Loucy (cell line): ENCODE measurements around the gene TTC8.

Source experiments
- EZH2phosphoT487 ChIP-seq: fragments of 200-600 bp; IDR thresholded peaks from 2 replicates; pipeline ENCODE4 v1.6.1; 2018; ENCODE audit warnings: antibody characterized with exemption, mild to moderate bottlenecking, moderate library complexity, borderline replicate concordance
- TF ChIP-seq, protein P1 (sequence below): fragments of 200-600 bp; sonication (generic); conservative IDR thresholded peaks from 2 replicates; pipeline ENCODE4 v1.5.1; 2014; ENCODE audit warnings: mild to moderate bottlenecking, antibody characterized with exemption, low read length

DNA sequence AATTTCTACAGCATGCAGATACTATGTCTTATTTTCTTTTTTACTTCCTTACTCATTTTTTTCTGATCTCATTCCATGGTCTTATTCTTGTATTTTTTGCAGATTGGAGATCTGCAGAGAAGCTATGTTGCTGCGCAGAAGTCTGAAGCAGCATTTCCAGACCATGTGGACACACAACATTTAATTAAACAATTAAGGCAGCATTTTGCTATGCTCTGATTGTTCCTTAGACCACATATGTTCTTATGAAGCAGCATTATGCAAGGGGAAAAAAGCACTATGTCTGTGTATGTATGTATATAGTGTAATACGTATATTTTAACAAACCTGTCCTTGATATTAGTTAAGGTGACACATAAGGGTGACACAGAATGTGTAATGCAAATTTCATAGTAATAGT lies 52.7 kb downstream of the TTC8 start:
- TF ChIP-seq, protein P1, sequence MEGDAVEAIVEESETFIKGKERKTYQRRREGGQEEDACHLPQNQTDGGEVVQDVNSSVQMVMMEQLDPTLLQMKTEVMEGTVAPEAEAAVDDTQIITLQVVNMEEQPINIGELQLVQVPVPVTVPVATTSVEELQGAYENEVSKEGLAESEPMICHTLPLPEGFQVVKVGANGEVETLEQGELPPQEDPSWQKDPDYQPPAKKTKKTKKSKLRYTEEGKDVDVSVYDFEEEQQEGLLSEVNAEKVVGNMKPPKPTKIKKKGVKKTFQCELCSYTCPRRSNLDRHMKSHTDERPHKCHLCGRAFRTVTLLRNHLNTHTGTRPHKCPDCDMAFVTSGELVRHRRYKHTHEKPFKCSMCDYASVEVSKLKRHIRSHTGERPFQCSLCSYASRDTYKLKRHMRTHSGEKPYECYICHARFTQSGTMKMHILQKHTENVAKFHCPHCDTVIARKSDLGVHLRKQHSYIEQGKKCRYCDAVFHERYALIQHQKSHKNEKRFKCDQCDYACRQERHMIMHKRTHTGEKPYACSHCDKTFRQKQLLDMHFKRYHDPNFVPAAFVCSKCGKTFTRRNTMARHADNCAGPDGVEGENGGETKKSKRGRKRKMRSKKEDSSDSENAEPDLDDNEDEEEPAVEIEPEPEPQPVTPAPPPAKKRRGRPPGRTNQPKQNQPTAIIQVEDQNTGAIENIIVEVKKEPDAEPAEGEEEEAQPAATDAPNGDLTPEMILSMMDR: no peak
- no peak for TF ChIP-seq EZH2phosphoT487
